Brain microvascular endothelial cell (primary cell): ENCODE data around the gene ANKRD30A.
"Not testable (repeated sequence)": the region's sequence is repeated elsewhere in the genome, so short reads cannot be mapped to it uniquely, and the experiment has no call there.

Source experiments
- DNase-seq: peaks from one replicate; pipeline ENCODE4 v3.0.0-alpha.2; 2020
- H3K27ac ChIP-seq: fragments of 250-450 bp; sonication (Bioruptor Pico); 2 replicates; pipeline ENCODE4 v1.5.1; 2020; ENCODE audit warnings: mild to moderate bottlenecking, moderate library complexity
- H3K27me3 ChIP-seq: fragments of 250-450 bp; sonication (Bioruptor Pico); replicated peaks from 2 replicates; pipeline ENCODE4 v1.5.1; 2020; ENCODE audit warnings: mild to moderate bottlenecking
- H3K36me3 ChIP-seq: fragments of 250-450 bp; sonication (Bioruptor Pico); replicated peaks from 2 replicates; pipeline ENCODE4 v1.5.1; 2020; ENCODE audit warnings: mild to moderate bottlenecking
- H3K4me3 ChIP-seq: 2 replicates; pipeline ENCODE4 v1.5.1; 2011; ENCODE audit warnings: low read depth, mild to moderate bottlenecking, control low read depth, low read length, moderate library complexity
- in situ Hi-C: cut with HindIII; loops from 2 replicates; pipeline ENCODE4 v1.10.0; 2017; ENCODE audit warnings: low sequenced_read_pairs, low pct_ligation_motif_present
- TF ChIP-seq, protein P1 (sequence below): IDR thresholded peaks from 2 replicates; pipeline ENCODE4 v1.5.1; 2011; ENCODE audit warnings: low read depth, mild to moderate bottlenecking, moderate library complexity, low read length, control low read depth, inconsistent platforms; ENCODE audit errors: missing control alignments

The ANKRD30A gene

GRCh38 chr10:37246637-37247036 is 121.2 kb downstream of the ANKRD30A start:
- H3K27ac ChIP-seq: no peak overlapping the region
- H3K36me3 ChIP-seq: no peaks in the 10 kb centered on the region
- no peak overlapping the region for H3K4me3 ChIP-seq
- no peak for DNase-seq
- in situ Hi-C loops: no loop called here
- H3K27me3 ChIP-seq: no peaks in the 10 kb centered on the region
- TF ChIP-seq, protein P1, sequence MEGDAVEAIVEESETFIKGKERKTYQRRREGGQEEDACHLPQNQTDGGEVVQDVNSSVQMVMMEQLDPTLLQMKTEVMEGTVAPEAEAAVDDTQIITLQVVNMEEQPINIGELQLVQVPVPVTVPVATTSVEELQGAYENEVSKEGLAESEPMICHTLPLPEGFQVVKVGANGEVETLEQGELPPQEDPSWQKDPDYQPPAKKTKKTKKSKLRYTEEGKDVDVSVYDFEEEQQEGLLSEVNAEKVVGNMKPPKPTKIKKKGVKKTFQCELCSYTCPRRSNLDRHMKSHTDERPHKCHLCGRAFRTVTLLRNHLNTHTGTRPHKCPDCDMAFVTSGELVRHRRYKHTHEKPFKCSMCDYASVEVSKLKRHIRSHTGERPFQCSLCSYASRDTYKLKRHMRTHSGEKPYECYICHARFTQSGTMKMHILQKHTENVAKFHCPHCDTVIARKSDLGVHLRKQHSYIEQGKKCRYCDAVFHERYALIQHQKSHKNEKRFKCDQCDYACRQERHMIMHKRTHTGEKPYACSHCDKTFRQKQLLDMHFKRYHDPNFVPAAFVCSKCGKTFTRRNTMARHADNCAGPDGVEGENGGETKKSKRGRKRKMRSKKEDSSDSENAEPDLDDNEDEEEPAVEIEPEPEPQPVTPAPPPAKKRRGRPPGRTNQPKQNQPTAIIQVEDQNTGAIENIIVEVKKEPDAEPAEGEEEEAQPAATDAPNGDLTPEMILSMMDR: no peak

GRCh38 chr10:37255837-37256236 is 130.4 kb downstream of the ANKRD30A start:
- in situ Hi-C loops, H3K27me3 ChIP-seq, H3K27ac ChIP-seq: not testable (repeated sequence)

GRCh38 chr10:37263304-37263703 is 137.9 kb downstream of the ANKRD30A start:
- Histone ChIP-seq H3K36me3 (no peaks in the 10 kb centered on the region), H3K4me3 (no peak overlapping the region), H3K27ac (no peak overlapping the region), H3K27me3 (no peaks in the 10 kb centered on the region)
- in situ Hi-C loops: no loop called here
- no peak for DNase-seq
- TF ChIP-seq, protein P1: no peak

More at GRCh38 chr10:37255837-37256236, 130.4 kb downstream of the ANKRD30A start:
- H3K4me3 ChIP-seq, H3K36me3 ChIP-seq, DNase-seq: not testable (repeated sequence)

DNA sequence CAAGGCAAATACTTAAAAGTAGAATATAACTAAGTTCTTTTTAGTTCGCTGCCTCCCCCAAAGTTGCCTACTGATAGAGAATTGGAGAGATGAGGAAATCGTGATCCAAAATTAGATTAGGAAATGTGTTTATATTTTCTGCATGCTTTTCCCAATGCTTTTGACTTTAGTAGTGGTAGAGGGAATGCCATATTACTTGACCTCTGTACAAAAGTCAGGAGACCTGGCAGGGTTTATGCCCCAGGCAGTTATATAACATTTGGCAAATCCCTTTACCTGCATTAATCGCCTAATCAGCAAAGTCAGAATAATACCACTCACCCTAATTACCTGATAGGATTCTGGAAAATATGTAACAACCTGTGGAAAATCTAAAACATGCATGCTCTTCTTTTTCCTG is 142.9 kb downstream of the ANKRD30A start:
- in situ Hi-C loops: no loop called here
- TF ChIP-seq, protein P1: no peak
- Histone ChIP-seq H3K27ac (no peak overlapping the region), H3K4me3 (no peak overlapping the region), H3K36me3 (no peaks in the 10 kb centered on the region), H3K27me3 (no peaks in the 10 kb centered on the region)
- no peak for DNase-seq

DNA sequence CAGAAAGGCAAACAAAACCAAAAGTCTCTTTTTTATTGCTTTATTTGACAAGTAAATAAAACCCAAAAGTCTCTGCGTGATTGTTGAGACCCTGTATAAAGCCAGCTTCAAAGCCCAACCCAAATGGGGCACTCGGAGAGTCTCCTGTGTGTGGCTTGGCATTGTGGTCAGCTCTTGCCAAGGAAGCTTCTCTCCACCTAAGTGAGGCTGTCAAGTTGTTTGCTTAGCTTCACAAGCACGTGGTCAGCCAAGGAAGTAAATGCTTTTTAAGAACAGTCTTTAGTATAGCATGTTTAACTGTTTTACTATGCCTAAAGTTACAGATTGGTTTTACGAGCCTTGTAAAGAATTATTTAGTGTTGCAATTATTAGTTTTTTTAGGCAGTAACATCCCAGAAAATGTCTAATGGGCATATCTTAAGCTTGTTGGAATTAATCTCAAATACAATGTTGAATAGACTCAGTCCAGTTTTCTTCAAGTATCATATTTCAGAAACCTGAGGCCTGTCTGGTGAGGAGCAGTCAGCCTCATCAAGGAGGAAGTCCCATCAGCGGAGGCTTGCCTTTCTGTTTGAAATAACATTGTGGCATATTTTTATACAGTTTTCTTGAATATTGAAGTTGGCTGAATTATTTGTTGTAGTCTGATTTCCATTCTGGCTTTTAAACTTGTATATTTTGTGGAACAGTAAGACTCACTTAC is 144.3 kb downstream of the ANKRD30A start:
- H3K36me3 ChIP-seq: no peaks in the 10 kb centered on the region
- no peak for DNase-seq
- no peaks in the 10 kb centered on the region for H3K27me3 ChIP-seq
- H3K4me3 ChIP-seq: no peak overlapping the region
- TF ChIP-seq, protein P1: no peak
- in situ Hi-C loops: no loop called here
- H3K27ac ChIP-seq: no peak overlapping the region

DNA sequence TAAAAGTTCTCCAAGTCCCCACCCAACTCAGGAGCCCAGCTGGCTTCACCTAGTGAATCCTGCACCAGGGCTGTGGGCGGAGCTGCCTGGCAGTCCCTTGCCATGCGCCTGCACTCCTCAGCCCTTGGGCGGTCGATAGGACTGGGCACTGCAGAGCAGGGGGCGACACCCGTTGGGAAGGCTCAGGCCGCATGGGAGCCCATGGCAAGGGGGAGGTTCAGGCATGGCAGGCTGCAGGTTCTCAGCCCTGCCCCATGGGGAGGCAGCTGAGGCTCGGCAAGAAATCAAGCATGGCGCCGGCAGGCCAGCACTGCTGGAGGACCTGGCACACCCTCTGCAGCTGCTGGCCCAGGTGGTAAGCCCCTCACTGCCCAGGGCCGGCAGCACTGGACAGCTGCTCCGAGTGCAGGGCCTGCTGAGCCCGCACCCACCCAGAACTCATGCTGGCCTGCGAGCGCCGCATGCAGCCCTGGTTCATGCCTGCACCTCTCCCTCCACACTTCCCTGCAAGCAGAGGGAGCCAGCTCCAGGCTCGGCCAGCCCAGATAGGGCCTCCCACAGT is 149.9 kb downstream of the ANKRD30A start:
- Histone ChIP-seq H3K4me3 (no peak overlapping the region), H3K36me3 (no peaks in the 10 kb centered on the region), H3K27ac (no peak overlapping the region), H3K27me3 (no peaks in the 10 kb centered on the region)
- TF ChIP-seq, protein P1: no peak
- DNase-seq: no peak
- in situ Hi-C loops: no loop called here
